Measurements from ENCODE around the gene ZBTB12.

DNA sequence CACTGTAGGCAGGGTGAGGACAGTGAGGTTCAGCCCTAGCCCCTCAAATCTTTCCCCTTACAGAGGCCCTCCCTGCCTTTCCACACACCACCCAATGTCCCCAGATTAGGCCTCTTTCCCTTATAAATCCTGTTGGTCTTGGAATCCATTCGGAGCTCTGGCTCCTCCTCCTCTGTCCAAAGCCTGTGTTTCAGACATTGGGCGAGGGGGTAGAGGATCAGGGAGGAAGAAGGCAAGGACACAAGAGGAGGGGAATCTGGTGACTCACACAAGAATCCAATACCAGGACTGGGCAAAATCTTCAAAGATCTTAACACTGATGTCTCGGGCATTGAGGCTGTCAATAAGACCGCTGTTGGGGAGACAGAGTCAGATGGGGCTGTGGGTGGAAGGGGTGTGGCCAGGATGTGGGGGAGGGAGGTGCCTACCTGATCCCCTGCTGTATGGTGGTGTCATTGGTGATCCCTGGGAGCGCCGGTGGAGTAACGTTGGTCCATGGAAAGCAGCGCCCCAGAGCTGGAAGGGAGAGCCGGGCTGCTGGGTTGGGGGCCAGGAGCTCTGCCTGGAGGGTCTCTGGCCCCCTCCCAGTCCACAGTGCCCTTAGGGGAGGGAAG is 30.7 kb downstream of the ZBTB12 start:
- TF ChIP-seq ZNF629 (CRISPR knock-in tag; conservative IDR thresholded peaks at IDR 0.05) (no peak), SMARCE1 (IDR thresholded peaks at IDR 0.05; ENCODE audit: borderline replicate concordance) (no peak), ZNF143 (CRISPR knock-in tag; IDR thresholded peaks at IDR 0.05) (no peak), CREB1 (IDR thresholded peaks at IDR 0.05) (no peak), CREB1 (CRISPR knock-in tag; IDR thresholded peaks at IDR 0.05) (no peak), CEBPB (IDR thresholded peaks at IDR 0.05; ENCODE audit: borderline replicate concordance, low read depth, low read length) (no peak)
- TF ChIP-seq, protein P1, sequence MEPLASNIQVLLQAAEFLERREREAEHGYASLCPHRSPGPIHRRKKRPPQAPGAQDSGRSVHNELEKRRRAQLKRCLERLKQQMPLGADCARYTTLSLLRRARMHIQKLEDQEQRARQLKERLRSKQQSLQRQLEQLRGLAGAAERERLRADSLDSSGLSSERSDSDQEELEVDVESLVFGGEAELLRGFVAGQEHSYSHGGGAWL (CRISPR knock-in tag; IDR thresholded peaks at IDR 0.05) = no peak
- TF ChIP-seq, protein P2, sequence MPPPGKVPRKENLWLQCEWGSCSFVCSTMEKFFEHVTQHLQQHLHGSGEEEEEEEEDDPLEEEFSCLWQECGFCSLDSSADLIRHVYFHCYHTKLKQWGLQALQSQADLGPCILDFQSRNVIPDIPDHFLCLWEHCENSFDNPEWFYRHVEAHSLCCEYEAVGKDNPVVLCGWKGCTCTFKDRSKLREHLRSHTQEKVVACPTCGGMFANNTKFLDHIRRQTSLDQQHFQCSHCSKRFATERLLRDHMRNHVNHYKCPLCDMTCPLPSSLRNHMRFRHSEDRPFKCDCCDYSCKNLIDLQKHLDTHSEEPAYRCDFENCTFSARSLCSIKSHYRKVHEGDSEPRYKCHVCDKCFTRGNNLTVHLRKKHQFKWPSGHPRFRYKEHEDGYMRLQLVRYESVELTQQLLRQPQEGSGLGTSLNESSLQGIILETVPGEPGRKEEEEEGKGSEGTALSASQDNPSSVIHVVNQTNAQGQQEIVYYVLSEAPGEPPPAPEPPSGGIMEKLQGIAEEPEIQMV (CRISPR knock-in tag; IDR thresholded peaks at IDR 0.05; ENCODE audit: low read depth) = no peak

Measured in HepG2 (cell line).